Sigmoid colon (tissue), 4 donors: Measurements from ENCODE around the gene CNOT1.

Source experiments
- CTCF ChIP-seq, 4 experiments: fragments of 450-650 bp in 3 of 4; fragments of 200-600 bp in 1 of 4; IDR thresholded peaks; one replicate each; pipeline ENCODE4 v1.5.1; 2016 to 2019; ENCODE audit warnings: antibody characterized with exemption in 4 of 4, mild to moderate bottlenecking in 3 of 4, moderate library complexity in 2 of 4
- EP300 ChIP-seq, 4 donors: sonication (generic); formaldehyde crosslinking; IDR thresholded peaks; one replicate each; pipeline ENCODE4 v1.6.1; 2017; ENCODE audit warnings: antibody characterized with exemption in 4 of 4
- POLR2A ChIP-seq, 2 donors: fragments of 450-650 bp; IDR thresholded peaks; one replicate each; pipeline ENCODE4 v1.6.1; 2016; ENCODE audit warnings: antibody characterized with exemption in 2 of 2, mild to moderate bottlenecking in 2 of 2, moderate library complexity in 2 of 2
- POLR2AphosphoS5 ChIP-seq, 4 donors: sonication (generic); formaldehyde crosslinking; IDR thresholded peaks; one replicate each; pipeline ENCODE4 v1.6.1; 2017; ENCODE audit warnings: antibody characterized with exemption in 4 of 4

DNA sequence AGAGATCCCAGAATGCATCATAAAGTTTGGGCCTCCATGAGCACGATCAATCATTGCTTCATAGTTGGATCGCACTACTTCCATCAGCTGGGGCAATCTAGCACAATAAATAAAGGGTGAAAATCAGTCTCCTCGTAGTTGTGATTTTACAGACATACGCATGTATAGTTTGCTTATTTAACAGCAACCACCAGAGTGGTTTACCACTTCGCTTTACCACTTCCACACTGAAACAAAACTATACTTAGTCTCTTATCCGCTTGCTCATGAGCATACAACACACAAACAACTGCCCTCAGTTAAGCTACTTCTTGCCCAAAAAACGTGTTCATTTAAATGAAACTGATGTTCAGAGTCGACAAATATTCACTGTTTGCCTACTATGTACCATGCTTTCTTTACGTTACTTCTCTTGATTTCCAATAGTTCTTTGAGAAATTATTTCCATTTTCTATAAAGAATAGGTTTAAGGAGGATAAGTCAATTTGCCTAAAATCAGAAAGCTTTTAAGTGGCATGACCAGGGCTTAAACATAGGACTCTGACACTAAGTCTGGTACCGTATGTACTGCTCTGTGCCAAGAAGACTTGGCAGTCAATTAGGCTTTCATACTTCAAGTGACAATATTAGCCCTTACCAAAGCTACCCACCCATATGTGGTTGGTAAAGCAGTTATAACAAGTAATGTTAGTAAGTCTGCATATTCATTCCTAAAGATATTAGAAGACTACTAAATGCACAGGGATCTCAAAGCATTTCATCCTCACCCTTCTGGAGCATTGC lies 92.3 kb downstream of the CNOT1 start:
- TF ChIP-seq POLR2A (IDR thresholded peaks at IDR 0.05), result no peak
- no peak for TF ChIP-seq CTCF (IDR thresholded peaks at IDR 0.05)
- no peak for TF ChIP-seq EP300 (IDR thresholded peaks at IDR 0.05)
- no peak for TF ChIP-seq POLR2AphosphoS5 (IDR thresholded peaks at IDR 0.05)
